A549 (cell line): ENCODE data around the gene CLPSL2. TPM values are rescaled to one million over a fixed set of nuclear protein-coding genes. Genes with fewer than 3 reads are reported as not detected.

Experiments used
- ATAC-seq, 2 experiments: fragments of 200-7000 bp in 1 of 2; fragments of >200 bp in 1 of 2; cut with Nextera tagmentation in 1 of 2; cut with Tn5 transposase in 1 of 2; 3 replicates each; pipeline versions ENCODE4 v1.8.0 to v1.9.1; 2018 to 2020; ENCODE audit warnings: mild to moderate bottlenecking in 1 of 2, moderate library complexity in 1 of 2
- CTCF ChIA-PET: fragments of 300-600 bp; sonication (Branson Sonifier 250); formaldehyde crosslinking; extraction: SDS; loops from one replicate; lab custom pipeline; 2021; ENCODE audit warnings: antibody characterized with exemption, inconsistent platforms; lab: Yijun Ruan, JAX
- POLR2A ChIA-PET: fragments of 350-600 bp; formaldehyde crosslinking; extraction: SDS; loops from one replicate; lab custom pipeline; 2021; ENCODE audit warnings: antibody characterized with exemption, inconsistent platforms; lab: Yijun Ruan, JAX
- DNase-seq, 2 experiments: peaks; one replicate each; pipeline versions ENCODE4 v3.0.0 to v3.0.0-alpha.2; 2011 to 2016; ENCODE audit warnings: low read depth in 1 of 2, low spot score in 1 of 2
- FAIRE-seq: peaks from 2 replicates; lab custom pipeline; 2011; peaks lifted over from hg19 to GRCh38; lab: Jason Lieb, UNC
- H3K27ac ChIP-seq, 2 experiments: fragments of >200 bp; sonication (Bioruptor Twin); formaldehyde crosslinking; 3 replicates each; pipeline ENCODE4 v1.5.1; 2016 to 2017
- H3K4me1 ChIP-seq: fragments of >200 bp; sonication (Bioruptor Twin); formaldehyde crosslinking; 3 replicates; pipeline ENCODE4 v1.6.1; 2016
- H3K4me2 ChIP-seq: fragments of >200 bp; sonication (Bioruptor Twin); formaldehyde crosslinking; 3 replicates; pipeline ENCODE4 v1.6.1; 2016
- H3K4me3 ChIP-seq: fragments of >200 bp; sonication (Bioruptor Twin); formaldehyde crosslinking; 3 replicates; pipeline ENCODE4 v1.5.1; 2016
- H3K9me3 ChIP-seq: fragments of >200 bp; sonication (Bioruptor Twin); formaldehyde crosslinking; 3 replicates; pipeline ENCODE4 v1.6.1; 2016
- BCL3 ChIP-seq: fragments of >200 bp; sonication (Bioruptor Twin); formaldehyde crosslinking; IDR thresholded peaks from 3 replicates; pipeline ENCODE4 v1.6.1; 2016
- BHLHE40 ChIP-seq: IDR thresholded peaks from 2 replicates; pipeline ENCODE4 v1.6.1; 2012; ENCODE audit warnings: low read depth, low read length, inconsistent platforms
- CBX2 ChIP-seq: fragments of 200-600 bp; sonication (generic); IDR thresholded peaks from 2 replicates; pipeline ENCODE4 v1.6.1; 2016; ENCODE audit warnings: low read depth, mild to moderate bottlenecking, borderline replicate concordance
- CEBPB ChIP-seq, 2 experiments: fragments of >200 bp in 1 of 2; sonication (Bioruptor Twin) in 1 of 2; formaldehyde crosslinking in 1 of 2; IDR thresholded peaks; 2 replicates each; pipeline ENCODE4 v1.6.1; 2012 to 2016
- E2F6 ChIP-seq: IDR thresholded peaks from 2 replicates; pipeline ENCODE4 v1.6.1; 2012; ENCODE audit warnings: low read depth, borderline replicate concordance
- EHMT2 ChIP-seq: fragments of 200-600 bp; sonication (generic); IDR thresholded peaks from 2 replicates; pipeline ENCODE4 v1.6.1; 2016; ENCODE audit warnings: antibody characterized with exemption, low read depth, mild to moderate bottlenecking, moderate library complexity
- GATA3 ChIP-seq: IDR thresholded peaks from 2 replicates; pipeline ENCODE4 v1.6.1; 2012; ENCODE audit warnings: borderline replicate concordance
- HEYL ChIP-seq: fragments of 250-450 bp; sonication (Bioruptor Pico); IDR thresholded peaks from 2 replicates; pipeline ENCODE4 v1.8.0; 2021; ENCODE audit warnings: mild to moderate bottlenecking, moderate library complexity
- HMGXB4 ChIP-seq: fragments of 250-450 bp; sonication (Bioruptor Pico); IDR thresholded peaks from 2 replicates; pipeline ENCODE4 v1.5.0; 2021; ENCODE audit warnings: mild to moderate bottlenecking, moderate library complexity, borderline replicate concordance
- HOXA7 ChIP-seq: fragments of 250-450 bp; sonication (Bioruptor Pico); IDR thresholded peaks from 2 replicates; pipeline ENCODE4 v1.5.0; 2020; ENCODE audit warnings: mild to moderate bottlenecking, moderate library complexity
- JUN ChIP-seq, 2 experiments: fragments of >200 bp; sonication (Bioruptor Twin); formaldehyde crosslinking; IDR thresholded peaks; 2 replicates in 1 of 2; 3 replicates in 1 of 2; pipeline ENCODE4 v1.6.1; 2016 to 2017
- KDM1A ChIP-seq: fragments of 200-600 bp; sonication (generic); IDR thresholded peaks from 2 replicates; pipeline ENCODE4 v1.6.1; 2016; ENCODE audit warnings: low read depth, mild to moderate bottlenecking
- MAFK ChIP-seq: fragments of 450-650 bp; IDR thresholded peaks from 2 replicates; pipeline ENCODE4 v1.6.1; 2014; ENCODE audit not compliant: partially characterized antibody
- MYC ChIP-seq: IDR thresholded peaks from 2 replicates; pipeline ENCODE4 v1.6.1; 2012; ENCODE audit warnings: mild to moderate bottlenecking, inconsistent platforms, low read length, improper control_type of control experiment, borderline replicate concordance
- PHF8 ChIP-seq: fragments of 200-600 bp; sonication (generic); IDR thresholded peaks from 2 replicates; pipeline ENCODE4 v1.6.1; 2016; ENCODE audit warnings: low read depth, mild to moderate bottlenecking, antibody characterized with exemption, moderate library complexity, borderline replicate concordance
- POLR2A ChIP-seq: IDR thresholded peaks from 2 replicates; pipeline ENCODE4 v1.6.1; 2012; ENCODE audit warnings: mild to moderate bottlenecking, low read length
- RARB ChIP-seq: fragments of 250-450 bp; sonication (Bioruptor Pico); IDR thresholded peaks from 2 replicates; pipeline ENCODE4 v1.8.0; 2021; ENCODE audit warnings: mild to moderate bottlenecking, moderate library complexity
- RCOR1 ChIP-seq: fragments of 150-350 bp; IDR thresholded peaks from 2 replicates; pipeline ENCODE4 v1.6.1; 2014; ENCODE audit warnings: antibody characterized with exemption, low read length, low read depth
- ZNF302 ChIP-seq: fragments of 250-450 bp; sonication (Bioruptor Pico); IDR thresholded peaks from 2 replicates; pipeline ENCODE4 v1.9.0; 2021; ENCODE audit warnings: inconsistent platforms, mild to moderate bottlenecking, moderate library complexity
- ZSCAN20 ChIP-seq: fragments of 250-450 bp; sonication (Bioruptor Pico); IDR thresholded peaks from 2 replicates; pipeline ENCODE4 v1.8.0; 2022; ENCODE audit warnings: mild to moderate bottlenecking, moderate library complexity
- WGBS: methylation state at CpG from one replicate; pipeline ENCODE4 v1.1.6; 2017; ENCODE audit errors: missing lambda C conversion rate; 5-methylcytosine and 5-hydroxymethylcytosine counted together
- polyA plus RNA-seq, 4 experiments: library from polyadenylated mRNA; depleted of rRNA in 3 of 4; stranded (reverse); fragments of >200 nt; fragmentation: RNase III in 1 of 4; extraction: RNeasy Plus Mini Kit Qiagen cat#74134 plus additional on column Dnase treatment in 1 of 4; gene quantifications; 2 replicates in 3 of 4; 3 replicates in 1 of 4; pipeline ENCODE4 v1.2.3, GENCODE V29; 2011 to 2017

CLPSL2 gene
- polyA plus RNA-seq, 2 of the 4 experiments (the other 2 are of a cell fraction) = 0.37 to 0.72 TPM

DNA sequence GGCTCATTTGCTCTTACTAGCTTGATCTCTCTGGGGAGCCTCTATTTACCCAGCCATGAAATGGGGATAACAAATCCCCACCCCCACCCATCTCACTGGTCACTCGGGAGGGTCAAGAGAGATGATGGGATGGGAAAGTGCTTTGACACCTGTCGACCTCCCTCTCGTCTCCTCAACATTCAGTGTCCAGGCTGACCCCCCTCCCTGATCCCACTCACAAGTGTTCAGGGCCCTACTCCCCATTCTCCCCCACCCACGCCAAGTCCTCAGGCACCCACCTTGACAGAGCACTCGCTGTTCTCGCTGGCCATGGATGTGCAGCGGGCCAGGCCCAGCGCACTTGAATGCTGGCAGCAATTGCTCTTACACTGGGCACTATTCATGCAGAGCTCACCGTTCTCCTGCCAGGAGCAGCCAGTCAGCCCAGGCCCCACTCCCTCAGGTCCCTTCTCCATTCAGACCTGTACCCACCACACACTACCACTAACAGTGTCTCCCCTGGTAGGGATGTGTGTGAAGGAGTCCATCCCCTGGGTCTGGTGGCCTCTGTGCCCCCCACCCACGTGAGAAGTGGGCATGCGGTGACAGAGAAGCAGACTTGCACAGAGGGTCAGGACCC, 19.2 kb downstream of the CLPSL2 start (continued):
- TF ChIP-seq EHMT2 (no peak), BHLHE40 (no peak), RARB (CRISPR knock-in tag) (no peak), POLR2A (no peak), CEBPB (IDR thresholded peaks at IDR 0.05) (no peak)

- ATAC-seq (no peak), DNase-seq (no peak), FAIRE-seq (no peak)
- ChIA-PET CTCF (interaction anchor here (0.6 to 1.4 kb wide), 2 partner anchors 9 to 11 kb away, joined by 3 to 5 read pairs; no protein-coding TSS in a partner anchor), POLR2A (no interaction called here)
- WGBS = 56% methylated on average over 4 of the region's 4 CpGs
- TF ChIP-seq RARB (CRISPR knock-in tag) (no peak), MYC (no peak)
- Histone ChIP-seq H3K4me1 (no peaks in the 10 kb centered on the region), H3K4me2 (no peak overlapping the region), H3K27ac (no peak overlapping the region), H3K9me3 (peaks cover 3% of the 10 kb centered on the region; the same call in 1 of the 3 replicates), H3K4me3 (no peak overlapping the region)
Observed at GRCh38 chr6:35796236-35796635, 19.8 kb downstream of the CLPSL2 start.

DNA sequence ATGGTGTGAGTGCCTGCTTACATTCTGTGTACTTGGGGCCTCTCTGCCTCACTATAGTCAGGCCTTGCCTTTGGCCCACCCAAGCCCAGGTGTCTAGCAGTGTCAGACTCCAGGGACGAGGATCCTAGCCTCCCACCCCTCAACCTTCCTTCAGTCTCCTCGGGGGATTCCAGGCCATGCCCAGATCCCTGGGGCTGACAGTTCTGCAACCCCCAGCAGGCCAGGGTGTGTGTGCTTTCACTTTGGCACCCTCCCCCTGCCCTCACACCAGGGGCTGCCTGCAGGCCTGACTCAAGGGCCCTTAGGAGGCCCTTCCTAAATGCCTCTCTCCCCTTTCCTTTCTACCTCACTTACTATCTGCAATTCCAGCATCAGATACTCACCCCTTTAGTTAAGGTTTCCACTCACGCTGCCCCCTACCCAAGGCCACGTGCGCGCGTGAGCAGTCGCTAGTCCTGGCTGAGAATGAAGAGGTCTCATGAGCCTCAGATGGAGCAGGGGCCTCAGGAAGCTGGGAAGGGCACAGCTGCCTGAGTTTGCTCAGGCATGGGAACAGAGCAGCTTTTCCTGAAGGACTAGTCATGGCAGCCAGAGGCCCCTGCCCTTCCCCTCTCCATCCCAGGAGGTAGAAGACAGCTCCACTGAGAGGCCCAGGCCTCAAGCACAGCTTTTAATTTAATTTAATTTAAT, 21.6 kb downstream of the CLPSL2 start:
- ChIA-PET CTCF (no interaction called here), POLR2A (no interaction called here)
- 71% methylated on average over 8 of the region's 8 CpGs for WGBS
- H3K9me3 ChIP-seq = no peaks in the 10 kb centered on the region
- ATAC-seq = no peak; a peak in 1 of 6 replicates
- no peak overlapping the region for H3K4me2 ChIP-seq
- no peak for DNase-seq
- no peak for FAIRE-seq
- H3K4me1 ChIP-seq = no peaks in the 10 kb centered on the region
- TF ChIP-seq HEYL (CRISPR knock-in tag) (no peak), MYC (no peak), GATA3 (no peak), ZSCAN20 (CRISPR knock-in tag) (no peak), BCL3 (no peak), POLR2A (no peak), E2F6 (no peak), MAFK (no peak), CBX2 (no peak), HMGXB4 (CRISPR knock-in tag) (no peak), PHF8 (no peak), JUN (IDR thresholded peaks at IDR 0.05) (no peak), RCOR1 (no peak), KDM1A (no peak), HOXA7 (CRISPR knock-in tag) (no peak), ZNF302 (CRISPR knock-in tag) (no peak)
- TF ChIP-seq, all 56 proteins: peak for 0
- H3K27ac ChIP-seq = no peak overlapping the region
- H3K4me3 ChIP-seq = no peak overlapping the region
